ENCODE measurements around the gene ALKAL2. TPM values are rescaled to one million over a fixed set of nuclear protein-coding genes. Genes with fewer than 3 reads are reported as not detected.

ALKAL2 gene
- total and polyA plus RNA-seq, 2 of the 13 experiments (the other 11 are each of a cell fraction or from before 2014, with no cell fraction given), result 0.22 to 1.7 TPM

DNA sequence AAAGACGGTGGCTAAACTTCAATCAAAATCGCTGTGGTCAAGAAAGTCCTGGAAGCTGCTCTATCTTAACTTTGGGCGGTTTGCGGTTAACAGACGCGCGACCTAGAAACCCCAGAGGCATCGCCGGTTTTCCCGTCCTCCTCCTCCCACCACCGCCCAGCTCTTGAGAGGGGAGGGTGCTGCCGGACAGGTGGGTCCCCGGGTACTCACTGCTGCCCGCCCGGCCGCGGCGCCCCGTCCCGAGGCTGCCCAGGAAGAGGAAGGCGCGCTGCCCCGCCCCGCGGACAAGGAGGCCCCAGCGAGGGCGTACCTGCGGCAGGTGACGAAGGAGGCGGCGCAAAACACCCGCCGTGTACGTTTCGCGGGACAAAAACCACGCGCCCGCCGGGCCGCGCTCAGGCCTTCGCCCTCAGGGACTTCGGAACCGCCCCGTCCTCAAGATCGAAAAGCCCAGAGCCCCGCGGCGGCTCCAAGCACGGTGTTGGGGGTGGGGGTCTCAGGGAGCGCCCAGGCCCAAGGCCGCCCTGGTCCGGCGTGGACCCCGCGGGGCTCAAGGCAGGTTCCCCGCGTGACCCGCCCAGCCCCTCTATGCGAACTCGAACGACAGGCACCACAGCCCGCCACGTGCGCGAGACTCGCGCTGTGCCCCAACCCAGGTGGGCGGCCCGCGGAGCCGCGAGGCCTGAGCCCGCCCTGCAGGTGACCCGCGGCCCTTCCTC is 24.0 kb downstream of the ALKAL2 start, which contains the start of gene SH3YL1 (continued):
- TF ChIP-seq, protein P1, sequence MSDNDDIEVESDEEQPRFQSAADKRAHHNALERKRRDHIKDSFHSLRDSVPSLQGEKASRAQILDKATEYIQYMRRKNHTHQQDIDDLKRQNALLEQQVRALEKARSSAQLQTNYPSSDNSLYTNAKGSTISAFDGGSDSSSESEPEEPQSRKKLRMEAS (IDR thresholded peaks at IDR 0.05), result no peak
- TF ChIP-seq, protein P2, sequence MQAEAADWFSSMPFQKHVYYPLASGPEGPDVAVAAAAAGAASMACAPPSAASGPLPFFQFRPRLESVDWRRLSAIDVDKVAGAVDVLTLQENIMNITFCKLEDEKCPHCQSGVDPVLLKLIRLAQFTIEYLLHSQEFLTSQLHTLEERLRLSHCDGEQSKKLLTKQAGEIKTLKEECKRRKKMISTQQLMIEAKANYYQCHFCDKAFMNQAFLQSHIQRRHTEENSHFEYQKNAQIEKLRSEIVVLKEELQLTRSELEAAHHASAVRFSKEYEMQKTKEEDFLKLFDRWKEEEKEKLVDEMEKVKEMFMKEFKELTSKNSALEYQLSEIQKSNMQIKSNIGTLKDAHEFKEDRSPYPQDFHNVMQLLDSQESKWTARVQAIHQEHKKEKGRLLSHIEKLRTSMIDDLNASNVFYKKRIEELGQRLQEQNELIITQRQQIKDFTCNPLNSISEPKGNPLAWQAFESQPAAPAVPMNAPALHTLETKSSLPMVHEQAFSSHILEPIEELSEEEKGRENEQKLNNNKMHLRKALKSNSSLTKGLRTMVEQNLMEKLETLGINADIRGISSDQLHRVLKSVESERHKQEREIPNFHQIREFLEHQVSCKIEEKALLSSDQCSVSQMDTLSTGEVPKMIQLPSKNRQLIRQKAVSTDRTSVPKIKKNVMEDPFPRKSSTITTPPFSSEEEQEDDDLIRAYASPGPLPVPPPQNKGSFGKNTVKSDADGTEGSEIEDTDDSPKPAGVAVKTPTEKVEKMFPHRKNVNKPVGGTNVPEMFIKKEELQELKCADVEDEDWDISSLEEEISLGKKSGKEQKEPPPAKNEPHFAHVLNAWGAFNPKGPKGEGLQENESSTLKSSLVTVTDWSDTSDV (CRISPR knock-in tag; IDR thresholded peaks at IDR 0.05), result no peak
- TF ChIP-seq, protein P3, sequence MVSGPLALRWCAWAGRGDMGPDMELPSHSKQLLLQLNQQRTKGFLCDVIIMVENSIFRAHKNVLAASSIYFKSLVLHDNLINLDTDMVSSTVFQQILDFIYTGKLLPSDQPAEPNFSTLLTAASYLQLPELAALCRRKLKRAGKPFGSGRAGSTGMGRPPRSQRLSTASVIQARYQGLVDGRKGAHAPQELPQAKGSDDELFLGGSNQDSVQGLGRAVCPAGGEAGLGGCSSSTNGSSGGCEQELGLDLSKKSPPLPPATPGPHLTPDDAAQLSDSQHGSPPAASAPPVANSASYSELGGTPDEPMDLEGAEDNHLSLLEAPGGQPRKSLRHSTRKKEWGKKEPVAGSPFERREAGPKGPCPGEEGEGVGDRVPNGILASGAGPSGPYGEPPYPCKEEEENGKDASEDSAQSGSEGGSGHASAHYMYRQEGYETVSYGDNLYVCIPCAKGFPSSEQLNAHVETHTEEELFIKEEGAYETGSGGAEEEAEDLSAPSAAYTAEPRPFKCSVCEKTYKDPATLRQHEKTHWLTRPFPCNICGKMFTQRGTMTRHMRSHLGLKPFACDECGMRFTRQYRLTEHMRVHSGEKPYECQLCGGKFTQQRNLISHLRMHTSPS (CRISPR knock-in tag; IDR thresholded peaks at IDR 0.05; ENCODE audit: low read depth), result no peak
- TF ChIP-seq, protein P4, sequence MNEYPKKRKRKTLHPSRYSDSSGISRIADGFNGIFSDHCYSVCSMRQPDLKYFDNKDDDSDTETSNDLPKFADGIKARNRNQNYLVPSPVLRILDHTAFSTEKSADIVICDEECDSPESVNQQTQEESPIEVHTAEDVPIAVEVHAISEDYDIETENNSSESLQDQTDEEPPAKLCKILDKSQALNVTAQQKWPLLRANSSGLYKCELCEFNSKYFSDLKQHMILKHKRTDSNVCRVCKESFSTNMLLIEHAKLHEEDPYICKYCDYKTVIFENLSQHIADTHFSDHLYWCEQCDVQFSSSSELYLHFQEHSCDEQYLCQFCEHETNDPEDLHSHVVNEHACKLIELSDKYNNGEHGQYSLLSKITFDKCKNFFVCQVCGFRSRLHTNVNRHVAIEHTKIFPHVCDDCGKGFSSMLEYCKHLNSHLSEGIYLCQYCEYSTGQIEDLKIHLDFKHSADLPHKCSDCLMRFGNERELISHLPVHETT (CRISPR knock-in tag; conservative IDR thresholded peaks at IDR 0.05), result no peak
- TF ChIP-seq ZNF605 (CRISPR knock-in tag; IDR thresholded peaks at IDR 0.05) (no peak), ZNF7 (CRISPR knock-in tag; IDR thresholded peaks at IDR 0.05) (no peak), ZNF768 (CRISPR knock-in tag; IDR thresholded peaks at IDR 0.05) (0 out of 2 replicates have a peak, but pooled peaks have one; percentile 23), SMAD9 (CRISPR knock-in tag; IDR thresholded peaks at IDR 0.05) (no peak), NFE2 (CRISPR knock-in tag; IDR thresholded peaks at IDR 0.05) (no peak), ZC3H13 (CRISPR knock-in tag; IDR thresholded peaks at IDR 0.05) (no peak; the same call in 1 of the 2 replicates), KLF9 (CRISPR knock-in tag; IDR thresholded peaks at IDR 0.05; ENCODE audit: low read depth) (no peak), NFYB (CRISPR knock-in tag; IDR thresholded peaks at IDR 0.05) (no peak), ZNF44 (CRISPR knock-in tag; IDR thresholded peaks at IDR 0.05) (no peak), ISX (CRISPR knock-in tag; conservative IDR thresholded peaks at IDR 0.05) (no peak), PITX1 (CRISPR knock-in tag; IDR thresholded peaks at IDR 0.05) (no peak), ZNF749 (CRISPR knock-in tag; IDR thresholded peaks at IDR 0.05; ENCODE audit: borderline replicate concordance) (no peak), ZNF232 (CRISPR knock-in tag; IDR thresholded peaks at IDR 0.05; ENCODE audit: borderline replicate concordance) (no peak), DR1 (CRISPR knock-in tag; IDR thresholded peaks at IDR 0.05) (no peak), MAFG (CRISPR knock-in tag; IDR thresholded peaks at IDR 0.05) (no peak), RXRA (CRISPR knock-in tag; IDR thresholded peaks at IDR 0.05) (no peak), MIER2 (CRISPR knock-in tag; IDR thresholded peaks at IDR 0.05) (no peak), ZNF747 (CRISPR knock-in tag; IDR thresholded peaks at IDR 0.05; ENCODE audit: borderline replicate concordance) (no peak), ZBTB38 (CRISPR knock-in tag; IDR thresholded peaks at IDR 0.05) (peak; percentile 97), WIZ (CRISPR knock-in tag; IDR thresholded peaks at IDR 0.05) (no peak), PHF21A (CRISPR knock-in tag; IDR thresholded peaks at IDR 0.05) (no peak), FOXA1 (IDR thresholded peaks at IDR 0.05) (no peak), FOXA1 (CRISPR knock-in tag; IDR thresholded peaks at IDR 0.05) (no peak)

All from HepG2 (cell line).